HepG2 (cell line): Measurements from ENCODE around the gene TGM2. TPM values are rescaled to one million over a fixed set of nuclear protein-coding genes. Genes with fewer than 3 reads are reported as not detected.
A peak's percentile ranks its signal among the peaks of the same experiment; 100 is the strongest.

Experiments
- ATAC-seq: fragments of 200-7000 bp; cut with Tn5 transposase; 3 replicates; pipeline ENCODE4 v1.9.1; 2020; ENCODE audit warnings: mild to moderate bottlenecking, moderate library complexity
- BruUV-seq: library from RNA; stranded (reverse); fragments of 400-500 nt; replicated peaks from 2 replicates; lab custom pipeline; 2021; lab: Mats Ljungman, UMichigan
- CTCF ChIA-PET: fragments of 300-600 bp; formaldehyde crosslinking; extraction: SDS; loops from one replicate; lab custom pipeline; 2021; ENCODE audit warnings: low total read pairs, inconsistent platforms, low intra/inter-chr PET ratio; lab: Yijun Ruan, JAX
- POLR2A ChIA-PET: fragments of 350-600 bp; sonication (Branson Sonifier 250); formaldehyde crosslinking; loops from one replicate; lab custom pipeline; 2020; ENCODE audit warnings: antibody characterized with exemption, inconsistent platforms; lab: Yijun Ruan, JAX
- DNase-seq: peaks from one replicate; pipeline ENCODE4 v3.0.0-alpha.2; 2015; ENCODE audit warnings: low spot score
- FAIRE-seq: peaks from 3 replicates; lab custom pipeline; 2011; peaks lifted over from hg19 to GRCh38; lab: Jason Lieb, UNC
- H2AFZ ChIP-seq: one replicate; pipeline ENCODE4 v1.6.1; 2011; ENCODE audit warnings: low read length, inconsistent platforms
- H3K27ac ChIP-seq: fragments of 300-600 bp; 3 replicates; pipeline ENCODE4 v1.8.0; 2011; ENCODE audit warnings: mixed run types, mild to moderate bottlenecking, mixed read lengths, low read length, inconsistent platforms; ENCODE audit not compliant: insufficient read depth; ENCODE audit errors: extremely low read length
- H3K27me3 ChIP-seq, 2 experiments: fragments of 200-600 bp in 1 of 2; 2 replicates in 1 of 2; 3 replicates in 1 of 2; pipeline versions ENCODE4 v1.6.0 to v1.8.0; 2011; ENCODE audit warnings: low read length in 2 of 2, mild to moderate bottlenecking in 2 of 2, moderate library complexity in 2 of 2, inconsistent platforms in 1 of 2; ENCODE audit not compliant: insufficient read depth in 2 of 2, control insufficient read depth in 1 of 2
- H3K36me3 ChIP-seq, 2 experiments: fragments of 200-600 bp in 1 of 2; replicated peaks in 1 of 2; 2 replicates in 1 of 2; 3 replicates in 1 of 2; pipeline versions ENCODE4 v1.5.1 to v1.8.0; 2011; ENCODE audit warnings: low read length in 2 of 2, inconsistent platforms in 1 of 2; ENCODE audit not compliant: insufficient read depth in 2 of 2, control insufficient read depth in 1 of 2
- H3K4me1 ChIP-seq: 2 replicates; pipeline ENCODE4 v1.5.1; 2012; ENCODE audit warnings: low read length, inconsistent platforms; ENCODE audit not compliant: insufficient read depth
- H3K4me2 ChIP-seq: 2 replicates; pipeline ENCODE4 v1.6.0; 2011; ENCODE audit warnings: low read depth, low read length, inconsistent platforms
- H3K4me3 ChIP-seq, 3 experiments: fragments of 200-600 bp in 1 of 3; sonication (generic), shearing (Covaris generic) in 1 of 3; replicated peaks in 1 of 3; 2 replicates each; pipeline ENCODE4 v1.5.1; 2011 to 2016; ENCODE audit warnings: low read length in 3 of 3, inconsistent platforms in 2 of 3, low read depth in 2 of 3, mild to moderate bottlenecking in 2 of 3, control low read depth in 1 of 3, mixed read lengths in 1 of 3; ENCODE audit not compliant: insufficient read depth in 1 of 3
- H3K79me2 ChIP-seq: one replicate; pipeline ENCODE4 v1.6.1; 2011; ENCODE audit warnings: low read length, inconsistent platforms; ENCODE audit not compliant: insufficient read depth
- H3K9ac ChIP-seq: 2 replicates; pipeline ENCODE4 v1.6.0; 2011; ENCODE audit warnings: mild to moderate bottlenecking, low read depth, low read length, inconsistent platforms; ENCODE audit not compliant: insufficient read depth
- H3K9me3 ChIP-seq: 2 replicates; pipeline ENCODE4 v1.5.1; 2012; ENCODE audit warnings: mild to moderate bottlenecking, low read length
- H4K20me1 ChIP-seq: 2 replicates; pipeline ENCODE4 v1.6.0; 2011; ENCODE audit warnings: inconsistent platforms, mild to moderate bottlenecking, low read length, moderate library complexity; ENCODE audit not compliant: insufficient read depth
- MYNN ChIP-seq: sonication (generic); formaldehyde crosslinking; IDR thresholded peaks from 2 replicates; pipeline ENCODE4 v1.4.0; 2020; ENCODE audit warnings: mild to moderate bottlenecking, low read depth, missing genetic modification reagents
- PTBP1 ChIP-seq: fragments of 200-400 bp; formaldehyde crosslinking; IDR thresholded peaks from 2 replicates; pipeline ENCODE4 v1.6.1; 2018; ENCODE audit warnings: low read length, low read depth; ENCODE audit not compliant: poor library complexity, severe bottlenecking
- RBM22 ChIP-seq: fragments of 200-400 bp; formaldehyde crosslinking; optimal IDR thresholded peaks from 2 replicates; pipeline ENCODE3; 2017; ENCODE audit warnings: mild to moderate bottlenecking, low read length, moderate library complexity
- RFX1 ChIP-seq: fragments of 450-650 bp; IDR thresholded peaks from 2 replicates; pipeline ENCODE4 v1.6.1; 2017
- SOX13 ChIP-seq, 3 experiments: fragments of 450-650 bp in 1 of 3; sonication (generic) in 1 of 3; formaldehyde crosslinking in 1 of 3; IDR thresholded peaks in 2 of 3; conservative IDR thresholded peaks in 1 of 3; 2 replicates each; pipeline versions ENCODE4 v1.5.0 to v1.6.1; 2016 to 2020; ENCODE audit warnings: antibody characterized with exemption in 1 of 3, mild to moderate bottlenecking in 1 of 3, missing compliant biosample characterization in 1 of 3, missing genetic modification reagents in 1 of 3, moderate library complexity in 1 of 3
- ZBTB38 ChIP-seq: sonication (generic); formaldehyde crosslinking; IDR thresholded peaks from 2 replicates; pipeline ENCODE4 v1.5.1; 2020; ENCODE audit warnings: mild to moderate bottlenecking, missing genetic modification reagents
- WGBS: methylation state at CpG from one replicate; pipeline ENCODE4 v1.1.6; 2017; ENCODE audit warnings: low lambda C conversion rate; 5-methylcytosine and 5-hydroxymethylcytosine counted together
- in situ Hi-C: cut with HindIII; loops from 2 replicates; pipeline ENCODE4 v1.10.0; 2017; ENCODE audit warnings: low pct_unique_long_range_greater_than_20kb; ENCODE audit not compliant: extremely low pct_ligation_motif_present
- intact Hi-C: fragments of 100-400 bp; cut with micrococcal nuclease; formaldehyde crosslinking; loops from one replicate; pipeline ENCODE4 v1.10.0; 2022; ENCODE audit not compliant: unreplicated experiment
- polyA plus RNA-seq, 8 experiments: library from polyadenylated mRNA; depleted of rRNA in 3 of 8; stranded (reverse) in 7 of 8; unstranded in 1 of 8; fragments of >200 nt; fragmentation: Illumina TruSeq in 4 of 8; extraction: Trizol in 4 of 8; gene quantifications; 2 replicates each; pipeline versions ENCODE4 v1.2.1 to v1.2.3, GENCODE V29; 2011 to 2016; ENCODE audit warnings: low read depth in 4 of 8, missing spikeins in 1 of 8, mixed read lengths in 1 of 8; ENCODE audit not compliant: insufficient read depth in 1 of 8
- total RNA-seq, 5 experiments: library from RNA; depleted of rRNA; stranded (reverse); fragments of >200 nt; fragmentation: Illumina TruSeq; extraction: Trizol; gene quantifications; 2 replicates each; pipeline ENCODE4 v1.2.3, GENCODE V29; 2016; ENCODE audit warnings: low read depth in 1 of 5
- TF ChIP-seq, protein P1 (sequence below): sonication (generic); formaldehyde crosslinking; IDR thresholded peaks from 2 replicates; pipeline ENCODE4 v1.5.0; 2020; ENCODE audit warnings: mild to moderate bottlenecking, missing genetic modification reagents
- TF ChIP-seq, protein P2 (sequence below): IDR thresholded peaks from 2 replicates; pipeline ENCODE4 v1.6.1; 2016; ENCODE audit warnings: low read depth, borderline replicate concordance

TGM2 gene
- total and polyA plus RNA-seq, 2 of the 13 experiments (the other 11 are each of a cell fraction or from before 2014, with no cell fraction given) = 4.2 to 46.4 TPM

DNA sequence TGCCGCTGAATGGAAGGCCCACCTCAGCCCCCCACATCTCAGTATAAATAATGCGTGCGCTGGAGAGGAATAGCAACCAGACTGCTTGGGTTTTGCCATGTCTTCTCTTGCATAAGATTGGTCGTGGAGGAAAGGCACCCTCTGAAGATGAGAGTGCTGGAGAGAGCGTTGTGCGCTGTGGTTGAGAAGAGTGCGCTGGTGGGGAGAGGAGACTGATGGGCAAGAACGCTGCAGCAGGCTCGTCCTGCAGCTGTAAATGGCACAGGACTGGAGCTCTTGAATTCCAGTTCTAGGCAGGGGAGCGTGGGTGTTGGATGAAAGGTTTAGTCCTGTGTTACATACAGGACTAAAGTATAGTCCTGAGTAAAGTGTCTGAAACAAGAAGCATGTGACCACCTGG is 80.0 kb downstream of the TGM2 start:
- Histone ChIP-seq H3K27ac (peak overlapping the region; percentile 48), H3K4me2 (no peak overlapping the region), H3K27me3 (no peaks in the 10 kb centered on the region), H3K36me3 (peaks cover 33 to 77% of the 10 kb centered on the region in 2 experiments), H2AFZ (no peak overlapping the region), H3K4me3 (no peak overlapping the region), H3K9ac (no peak overlapping the region), H3K79me2 (peaks cover 34% of the 10 kb centered on the region), H3K4me1 (peaks cover 55% of the 10 kb centered on the region), H3K9me3 (no peaks in the 10 kb centered on the region), H4K20me1 (no peaks in the 10 kb centered on the region)
- 97% methylated on average over 10 of the region's 10 CpGs for WGBS
- intact Hi-C loops = no loop called here
- POLR2A ChIA-PET = interaction anchor here (1.4 to 2.8 kb wide), 2 partner anchors 9 to 12 kb away, joined by 3 to 20 read pairs; no protein-coding TSS in a partner anchor
- TF ChIP-seq RBM22 = peak; percentile 68
- TF ChIP-seq, protein P1, sequence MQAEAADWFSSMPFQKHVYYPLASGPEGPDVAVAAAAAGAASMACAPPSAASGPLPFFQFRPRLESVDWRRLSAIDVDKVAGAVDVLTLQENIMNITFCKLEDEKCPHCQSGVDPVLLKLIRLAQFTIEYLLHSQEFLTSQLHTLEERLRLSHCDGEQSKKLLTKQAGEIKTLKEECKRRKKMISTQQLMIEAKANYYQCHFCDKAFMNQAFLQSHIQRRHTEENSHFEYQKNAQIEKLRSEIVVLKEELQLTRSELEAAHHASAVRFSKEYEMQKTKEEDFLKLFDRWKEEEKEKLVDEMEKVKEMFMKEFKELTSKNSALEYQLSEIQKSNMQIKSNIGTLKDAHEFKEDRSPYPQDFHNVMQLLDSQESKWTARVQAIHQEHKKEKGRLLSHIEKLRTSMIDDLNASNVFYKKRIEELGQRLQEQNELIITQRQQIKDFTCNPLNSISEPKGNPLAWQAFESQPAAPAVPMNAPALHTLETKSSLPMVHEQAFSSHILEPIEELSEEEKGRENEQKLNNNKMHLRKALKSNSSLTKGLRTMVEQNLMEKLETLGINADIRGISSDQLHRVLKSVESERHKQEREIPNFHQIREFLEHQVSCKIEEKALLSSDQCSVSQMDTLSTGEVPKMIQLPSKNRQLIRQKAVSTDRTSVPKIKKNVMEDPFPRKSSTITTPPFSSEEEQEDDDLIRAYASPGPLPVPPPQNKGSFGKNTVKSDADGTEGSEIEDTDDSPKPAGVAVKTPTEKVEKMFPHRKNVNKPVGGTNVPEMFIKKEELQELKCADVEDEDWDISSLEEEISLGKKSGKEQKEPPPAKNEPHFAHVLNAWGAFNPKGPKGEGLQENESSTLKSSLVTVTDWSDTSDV (CRISPR knock-in tag) = no peak
- no TSS peak for BruUV-seq
- CTCF ChIA-PET = no interaction called here
- FAIRE-seq (no peak), DNase-seq (no peak), ATAC-seq (no peak)
- in situ Hi-C loops = no loop called here

DNA sequence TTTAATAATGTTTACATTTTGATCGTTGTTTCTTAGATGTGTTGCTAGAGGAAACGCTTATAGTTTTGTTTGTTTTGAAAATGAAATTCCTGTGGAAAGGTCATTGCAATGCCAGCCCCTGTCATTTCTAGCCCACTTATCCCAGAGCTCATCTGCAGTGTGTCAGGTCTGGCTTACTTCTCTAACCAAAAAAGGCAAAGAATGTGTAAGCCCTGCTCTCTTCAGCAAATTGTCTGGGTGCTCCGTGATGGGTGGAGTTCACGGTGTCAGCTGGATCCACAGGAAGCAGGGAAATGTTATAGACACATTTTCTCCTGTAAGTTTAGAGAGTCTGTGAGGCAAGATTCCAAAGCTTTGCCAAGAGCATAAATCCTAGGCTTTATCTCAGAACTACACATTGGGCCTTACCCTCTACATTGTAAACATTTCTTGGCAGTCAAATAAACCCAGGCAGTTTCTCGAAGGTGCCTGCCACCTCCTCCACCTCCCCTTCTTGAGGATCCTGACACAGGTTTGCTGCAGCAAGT is 80.6 kb downstream of the TGM2 start:
- Histone ChIP-seq H3K27ac (peak overlapping the region; percentile 48), H3K4me2 (no peak overlapping the region), H3K9me3 (no peaks in the 10 kb centered on the region), H3K27me3 (no peaks in the 10 kb centered on the region), H3K4me3 (no peak overlapping the region), H3K9ac (no peak overlapping the region), H3K79me2 (peaks cover 39% of the 10 kb centered on the region), H3K4me1 (peaks cover 55% of the 10 kb centered on the region), H2AFZ (no peak overlapping the region), H4K20me1 (no peaks in the 10 kb centered on the region), H3K36me3 (peaks cover 29 to 73% of the 10 kb centered on the region in 2 experiments)
- no peak for FAIRE-seq
- peak; percentile 79 for DNase-seq
- in situ Hi-C loops = no loop called here
- peak; percentile 24; the same call in 1 of the 3 replicates for ATAC-seq
- 73% methylated on average over 5 of the region's 5 CpGs for WGBS
- intact Hi-C loops = no loop called here
- ChIA-PET POLR2A (interaction anchor here (0.9 to 2.8 kb wide), 4 partner anchors 9 to 60 kb away, joined by 3 to 23 read pairs (median 12); no protein-coding TSS in a partner anchor), CTCF (no interaction called here)
- no TSS peak for BruUV-seq
- TF ChIP-seq PTBP1 (no peak), SOX13 (IDR thresholded peaks at IDR 0.05) (no peak), SOX13 (CRISPR knock-in tag; conservative IDR thresholded peaks at IDR 0.05 in 1 of 2, IDR thresholded peaks at IDR 0.05 in 1 of 2) (0 out of 4 replicates have a peak, but pooled peaks of 1 of the 2 experiments have one; percentile 13), MYNN (CRISPR knock-in tag) (no peak), RFX1 (0 out of 2 replicates have a peak, but pooled peaks have one; percentile 5), ZBTB38 (no peak)
- TF ChIP-seq, protein P2, sequence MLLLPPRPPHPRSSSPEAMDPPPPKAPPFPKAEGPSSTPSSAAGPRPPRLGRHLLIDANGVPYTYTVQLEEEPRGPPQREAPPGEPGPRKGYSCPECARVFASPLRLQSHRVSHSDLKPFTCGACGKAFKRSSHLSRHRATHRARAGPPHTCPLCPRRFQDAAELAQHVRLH (CRISPR knock-in tag) = no peak
